Upper lobe of left lung (tissue), 6 donors: ENCODE measurements around the gene PSIP1. TPM values are rescaled to one million over a fixed set of nuclear protein-coding genes. Genes with fewer than 3 reads are reported as not detected.

Experiments
- ATAC-seq, 2 donors: fragments of 200-7000 bp; cut with Tn5 transposase; one replicate each; pipeline ENCODE4 v1.9.1; 2022; ENCODE audit warnings: mild to moderate bottlenecking in 2 of 2, moderate library complexity in 2 of 2; ENCODE audit not compliant: low FRiP score in 2 of 2
- DNase-seq, 2 donors: peaks; one replicate each; pipeline ENCODE4 v3.0.0-alpha.2; 2019 to 2020
- H3K27ac ChIP-seq, 4 donors: fragments of 200-600 bp; sonication (generic); one replicate each; pipeline ENCODE4 v1.5.1; 2016 to 2019
- H3K27me3 ChIP-seq, 4 donors: fragments of 200-600 bp; sonication (generic); one replicate each; pipeline ENCODE4 v1.5.1; 2017 to 2019
- H3K36me3 ChIP-seq, 4 donors: fragments of 200-600 bp; sonication (generic); one replicate each; pipeline ENCODE4 v1.5.1; 2016 to 2019
- H3K4me1 ChIP-seq, 4 donors: fragments of 200-600 bp; sonication (generic); one replicate each; pipeline ENCODE4 v1.5.1; 2018 to 2019
- H3K4me3 ChIP-seq, 4 donors: fragments of 200-600 bp; sonication (generic); one replicate each; pipeline ENCODE4 v1.5.1; 2017 to 2019; ENCODE audit warnings: mild to moderate bottlenecking in 2 of 4, moderate library complexity in 1 of 4
- H3K9me3 ChIP-seq, 4 donors: fragments of 200-600 bp; sonication (generic); one replicate each; pipeline ENCODE4 v1.5.1; 2018 to 2019
- EP300 ChIP-seq, 4 donors: sonication (generic); formaldehyde crosslinking; IDR thresholded peaks; one replicate each; pipeline ENCODE4 v1.5.1; 2017; ENCODE audit warnings: antibody characterized with exemption in 4 of 4, control low read depth in 2 of 4
- POLR2A ChIP-seq, 4 donors: fragments of 450-650 bp; IDR thresholded peaks; one replicate each; pipeline ENCODE4 v1.5.1; 2016 to 2017; ENCODE audit warnings: antibody characterized with exemption in 4 of 4, mild to moderate bottlenecking in 2 of 4
- POLR2AphosphoS5 ChIP-seq, 2 donors: sonication (generic); formaldehyde crosslinking; IDR thresholded peaks; one replicate each; pipeline ENCODE4 v1.5.1; 2017; ENCODE audit warnings: antibody characterized with exemption in 2 of 2
- WGBS, 2 donors: methylation state at CpG; one replicate each; pipeline ENCODE4 v1.1.5; 2017 to 2018; 5-methylcytosine and 5-hydroxymethylcytosine counted together
- total RNA-seq, 6 donors: library from RNA; depleted of rRNA in 4 of 6; stranded (reverse); fragments of >200 nt in 4 of 6; gene quantifications; one replicate each; pipeline versions ENCODE4 v1.1.0 to v1.2.1, GENCODE V29; 2016 to 2021
- TF ChIP-seq, protein P1 (sequence below), 6 experiments: fragments of 450-650 bp in 4 of 6; fragments of 200-600 bp in 2 of 6; sonication (generic) in 2 of 6; IDR thresholded peaks; one replicate each; pipeline ENCODE4 v1.5.1; 2016 to 2019; ENCODE audit warnings: antibody characterized with exemption in 6 of 6
- donor health status: DM: no; HTN: no; CAD: no; lungs with moderate emphysema.
- donor health status: DM: no; HTN: yes; CAD: no; lungs with severe emphysema.

PSIP1 gene
- total RNA-seq, 6 donors from 2014 or later, result 22.5 to 57.9 (median 27.8) TPM

GRCh38 chr9:15475923-15476536 lies 34.7 kb downstream of the PSIP1 start:
- ATAC-seq, result no peak

GRCh38 chr9:15469862-15470261 lies 40.9 kb downstream of the PSIP1 start:
- no peaks in the 10 kb centered on the region for H3K4me1 ChIP-seq
- no peak overlapping the region for H3K4me3 ChIP-seq
- TF ChIP-seq POLR2AphosphoS5 (IDR thresholded peaks at IDR 0.05) (no peak), POLR2A (IDR thresholded peaks at IDR 0.05) (no peak), EP300 (IDR thresholded peaks at IDR 0.05) (no peak)
- TF ChIP-seq, protein P1, sequence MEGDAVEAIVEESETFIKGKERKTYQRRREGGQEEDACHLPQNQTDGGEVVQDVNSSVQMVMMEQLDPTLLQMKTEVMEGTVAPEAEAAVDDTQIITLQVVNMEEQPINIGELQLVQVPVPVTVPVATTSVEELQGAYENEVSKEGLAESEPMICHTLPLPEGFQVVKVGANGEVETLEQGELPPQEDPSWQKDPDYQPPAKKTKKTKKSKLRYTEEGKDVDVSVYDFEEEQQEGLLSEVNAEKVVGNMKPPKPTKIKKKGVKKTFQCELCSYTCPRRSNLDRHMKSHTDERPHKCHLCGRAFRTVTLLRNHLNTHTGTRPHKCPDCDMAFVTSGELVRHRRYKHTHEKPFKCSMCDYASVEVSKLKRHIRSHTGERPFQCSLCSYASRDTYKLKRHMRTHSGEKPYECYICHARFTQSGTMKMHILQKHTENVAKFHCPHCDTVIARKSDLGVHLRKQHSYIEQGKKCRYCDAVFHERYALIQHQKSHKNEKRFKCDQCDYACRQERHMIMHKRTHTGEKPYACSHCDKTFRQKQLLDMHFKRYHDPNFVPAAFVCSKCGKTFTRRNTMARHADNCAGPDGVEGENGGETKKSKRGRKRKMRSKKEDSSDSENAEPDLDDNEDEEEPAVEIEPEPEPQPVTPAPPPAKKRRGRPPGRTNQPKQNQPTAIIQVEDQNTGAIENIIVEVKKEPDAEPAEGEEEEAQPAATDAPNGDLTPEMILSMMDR (IDR thresholded peaks at IDR 0.05), result no peak
- no peak for DNase-seq
- H3K27ac ChIP-seq, result no peak overlapping the region
- ATAC-seq, result no peak
- WGBS, 2 donors, result 87 to 96% methylated on average over 2 of the region's 2 CpGs
- peaks cover 0 to 63% (median 25%) of the 10 kb centered on the region in 4 donors for H3K36me3 ChIP-seq
- H3K27me3 ChIP-seq, result no peaks in the 10 kb centered on the region
- H3K9me3 ChIP-seq, result no peaks in the 10 kb centered on the region

More at GRCh38 chr9:15475923-15476536, 34.7 kb downstream of the PSIP1 start:
- Histone ChIP-seq H3K36me3 (peaks cover 3 to 38% (median 6%) of the 10 kb centered on the region in 4 donors), H3K4me3 (no peak overlapping the region), H3K9me3 (no peaks in the 10 kb centered on the region), H3K27me3 (no peaks in the 10 kb centered on the region), H3K4me1 (no peaks in the 10 kb centered on the region), H3K27ac (no peak overlapping the region)
- TF ChIP-seq, protein P1 (IDR thresholded peaks at IDR 0.05), result no peak
- TF ChIP-seq EP300 (IDR thresholded peaks at IDR 0.05), result no peak
- TF ChIP-seq POLR2A (IDR thresholded peaks at IDR 0.05), result no peak
- TF ChIP-seq POLR2AphosphoS5 (IDR thresholded peaks at IDR 0.05), result no peak
- WGBS, 2 donors, result 90 to 92% methylated on average over 8 of the region's 8 CpGs
- DNase-seq, result no peak

DNA sequence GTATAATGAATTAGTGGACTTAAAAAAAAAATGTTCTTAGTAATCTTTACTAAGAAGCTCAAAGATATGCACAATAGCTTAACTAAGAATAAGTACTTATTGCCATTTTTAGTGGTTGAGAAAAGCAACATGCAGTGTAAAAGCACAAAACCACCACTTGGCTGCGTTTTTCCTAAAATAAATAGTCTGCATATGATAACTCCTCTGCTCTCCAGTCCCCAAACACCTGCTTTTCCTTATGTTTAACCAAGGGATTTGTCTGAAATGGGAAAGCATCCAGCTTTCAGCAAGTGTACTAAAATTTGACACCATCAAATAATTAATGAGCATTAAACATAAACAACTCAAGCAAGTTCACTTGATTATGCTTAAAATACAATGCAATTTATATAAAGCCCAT lies 41.4 kb downstream of the PSIP1 start:
- no peaks in the 10 kb centered on the region for H3K9me3 ChIP-seq
- DNase-seq, result no peak
- no peak overlapping the region for H3K4me3 ChIP-seq
- 70 to 72% methylated on average over 1 of the region's 1 CpG for WGBS, 2 donors
- TF ChIP-seq EP300 (IDR thresholded peaks at IDR 0.05) (no peak), POLR2AphosphoS5 (IDR thresholded peaks at IDR 0.05) (no peak), POLR2A (IDR thresholded peaks at IDR 0.05) (no peak)
- TF ChIP-seq, protein P1 (IDR thresholded peaks at IDR 0.05), result no peak
- peaks cover 0 to 67% (median 28%) of the 10 kb centered on the region in 4 donors for H3K36me3 ChIP-seq
- no peak overlapping the region for H3K27ac ChIP-seq
- ATAC-seq, result no peak
- no peaks in the 10 kb centered on the region for H3K4me1 ChIP-seq
- no peaks in the 10 kb centered on the region for H3K27me3 ChIP-seq

- H3K36me3 ChIP-seq, result peaks cover 0 to 70% (median 30%) of the 10 kb centered on the region in 4 donors
- no peaks in the 10 kb centered on the region for H3K4me1 ChIP-seq
- H3K4me3 ChIP-seq, result no peak overlapping the region
- TF ChIP-seq POLR2AphosphoS5 (IDR thresholded peaks at IDR 0.05), result no peak
- TF ChIP-seq POLR2A (IDR thresholded peaks at IDR 0.05), result no peak
- TF ChIP-seq, protein P1 (IDR thresholded peaks at IDR 0.05), result no peak
- TF ChIP-seq EP300 (IDR thresholded peaks at IDR 0.05), result no peak
- no peak for ATAC-seq
- 84% methylated on average over 3 of the region's 3 CpGs for WGBS, 2 donors
- no peaks in the 10 kb centered on the region for H3K9me3 ChIP-seq
- DNase-seq, result no peak
- no peaks in the 10 kb centered on the region for H3K27me3 ChIP-seq
- no peak overlapping the region for H3K27ac ChIP-seq
Observed at GRCh38 chr9:15468145-15468544, 42.6 kb downstream of the PSIP1 start.

- Histone ChIP-seq H3K4me3 (no peak overlapping the region), H3K9me3 (no peaks in the 10 kb centered on the region), H3K4me1 (no peaks in the 10 kb centered on the region), H3K27me3 (no peaks in the 10 kb centered on the region), H3K36me3 (peaks cover 14 to 94% (median 42%) of the 10 kb centered on the region in 4 donors), H3K27ac (no peak overlapping the region)
- DNase-seq (no peak), ATAC-seq (no peak)
- WGBS, 2 donors, result 71 to 76% methylated on average over 2 of the region's 2 CpGs
- TF ChIP-seq, protein P1 (IDR thresholded peaks at IDR 0.05), result no peak
- TF ChIP-seq EP300 (IDR thresholded peaks at IDR 0.05), result no peak
- no peak for TF ChIP-seq POLR2AphosphoS5 (IDR thresholded peaks at IDR 0.05)
- no peak for TF ChIP-seq POLR2A (IDR thresholded peaks at IDR 0.05)
Observed at GRCh38 chr9:15461601-15462000, 49.2 kb downstream of the PSIP1 start.
